A549 (cell line): ENCODE measurements around the gene FCER1G. TPM values are rescaled to one million over a fixed set of nuclear protein-coding genes. Genes with fewer than 3 reads are reported as not detected.

Experiments
- ATAC-seq, 2 experiments: fragments of 200-7000 bp in 1 of 2; fragments of >200 bp in 1 of 2; cut with Nextera tagmentation in 1 of 2; cut with Tn5 transposase in 1 of 2; 3 replicates each; pipeline versions ENCODE4 v1.8.0 to v1.9.1; 2018 to 2020; ENCODE audit warnings: mild to moderate bottlenecking in 1 of 2, moderate library complexity in 1 of 2
- CTCF ChIA-PET: fragments of 300-600 bp; sonication (Branson Sonifier 250); formaldehyde crosslinking; extraction: SDS; loops from one replicate; lab custom pipeline; 2021; ENCODE audit warnings: antibody characterized with exemption, inconsistent platforms; lab: Yijun Ruan, JAX
- POLR2A ChIA-PET: fragments of 350-600 bp; formaldehyde crosslinking; extraction: SDS; loops from one replicate; lab custom pipeline; 2021; ENCODE audit warnings: antibody characterized with exemption, inconsistent platforms; lab: Yijun Ruan, JAX
- DNase-seq, 2 experiments: peaks; one replicate each; pipeline versions ENCODE4 v3.0.0 to v3.0.0-alpha.2; 2011 to 2016; ENCODE audit warnings: low read depth in 1 of 2, low spot score in 1 of 2
- FAIRE-seq: peaks from 2 replicates; lab custom pipeline; 2011; peaks lifted over from hg19 to GRCh38; lab: Jason Lieb, UNC
- H3K27ac ChIP-seq, 2 experiments: fragments of >200 bp; sonication (Bioruptor Twin); formaldehyde crosslinking; 3 replicates each; pipeline ENCODE4 v1.5.1; 2016 to 2017
- H3K4me1 ChIP-seq: fragments of >200 bp; sonication (Bioruptor Twin); formaldehyde crosslinking; 3 replicates; pipeline ENCODE4 v1.6.1; 2016
- H3K4me2 ChIP-seq: fragments of >200 bp; sonication (Bioruptor Twin); formaldehyde crosslinking; 3 replicates; pipeline ENCODE4 v1.6.1; 2016
- H3K4me3 ChIP-seq: fragments of >200 bp; sonication (Bioruptor Twin); formaldehyde crosslinking; 3 replicates; pipeline ENCODE4 v1.5.1; 2016
- H3K9me3 ChIP-seq: fragments of >200 bp; sonication (Bioruptor Twin); formaldehyde crosslinking; 3 replicates; pipeline ENCODE4 v1.6.1; 2016
- ATOH8 ChIP-seq: fragments of 250-450 bp; sonication (Bioruptor Pico); IDR thresholded peaks from 2 replicates; pipeline ENCODE4 v1.5.0; 2020; ENCODE audit warnings: low read depth, mild to moderate bottlenecking, moderate library complexity
- CEBPB ChIP-seq, 2 experiments: fragments of >200 bp in 1 of 2; sonication (Bioruptor Twin) in 1 of 2; formaldehyde crosslinking in 1 of 2; IDR thresholded peaks; 2 replicates each; pipeline ENCODE4 v1.6.1; 2012 to 2016
- CHD4 ChIP-seq: fragments of 200-600 bp; sonication (generic); IDR thresholded peaks from 2 replicates; pipeline ENCODE4 v1.6.1; 2016; ENCODE audit warnings: antibody characterized with exemption, mild to moderate bottlenecking, borderline replicate concordance
- CTCF ChIP-seq: fragments of >200 bp; sonication (Bioruptor Twin); formaldehyde crosslinking; IDR thresholded peaks from 3 replicates; pipeline ENCODE4 v1.5.1; 2016
- ESRRA ChIP-seq: fragments of 150-350 bp; IDR thresholded peaks from 2 replicates; pipeline ENCODE4 v1.6.1; 2014; ENCODE audit warnings: mild to moderate bottlenecking, low read length, borderline replicate concordance
- FOSL2 ChIP-seq, 2 experiments: fragments of 450-650 bp in 1 of 2; fragments of >200 bp in 1 of 2; sonication (Bioruptor Twin) in 1 of 2; formaldehyde crosslinking; IDR thresholded peaks; 2 replicates each; pipeline versions ENCODE4 v1.5.0 to v1.6.1; 2016 to 2020; ENCODE audit warnings: mild to moderate bottlenecking in 1 of 2, moderate library complexity in 1 of 2
- KDM1A ChIP-seq: fragments of 200-600 bp; sonication (generic); IDR thresholded peaks from 2 replicates; pipeline ENCODE4 v1.6.1; 2016; ENCODE audit warnings: low read depth, mild to moderate bottlenecking
- MAX ChIP-seq: IDR thresholded peaks from 2 replicates; pipeline ENCODE4 v1.6.1; 2012
- NFE2L2 ChIP-seq: fragments of 150-350 bp; conservative IDR thresholded peaks from 2 replicates; pipeline ENCODE4 v1.6.1; 2014; ENCODE audit warnings: low read length
- NPAS2 ChIP-seq: fragments of 250-450 bp; sonication (Bioruptor Pico); IDR thresholded peaks from 2 replicates; pipeline ENCODE4 v1.8.0; 2022; ENCODE audit warnings: mild to moderate bottlenecking, moderate library complexity, borderline replicate concordance
- PHF8 ChIP-seq: fragments of 200-600 bp; sonication (generic); IDR thresholded peaks from 2 replicates; pipeline ENCODE4 v1.6.1; 2016; ENCODE audit warnings: low read depth, mild to moderate bottlenecking, antibody characterized with exemption, moderate library complexity, borderline replicate concordance
- POLR2AphosphoS2 ChIP-seq: conservative IDR thresholded peaks from 2 replicates; pipeline ENCODE4 v1.6.1; 2012; ENCODE audit warnings: low read length, improper control_type of control experiment, inconsistent platforms
- RAD21 ChIP-seq, 2 experiments: fragments of >200 bp in 1 of 2; sonication (Bioruptor Twin) in 1 of 2; formaldehyde crosslinking in 1 of 2; IDR thresholded peaks in 1 of 2; conservative IDR thresholded peaks in 1 of 2; 2 replicates in 1 of 2; 3 replicates in 1 of 2; pipeline ENCODE4 v1.6.1; 2012 to 2018; ENCODE audit warnings: inconsistent platforms in 1 of 2
- REST ChIP-seq: fragments of 200-600 bp; sonication (generic); IDR thresholded peaks from 2 replicates; pipeline ENCODE4 v1.6.1; 2016; ENCODE audit warnings: antibody characterized with exemption, mild to moderate bottlenecking, moderate library complexity
- RNF2 ChIP-seq: fragments of 200-600 bp; sonication (generic); IDR thresholded peaks from 2 replicates; pipeline ENCODE4 v1.6.1; 2016; ENCODE audit warnings: low read depth, mild to moderate bottlenecking, antibody characterized with exemption, moderate library complexity, borderline replicate concordance
- SMC3 ChIP-seq: fragments of >200 bp; sonication (Bioruptor Twin); formaldehyde crosslinking; IDR thresholded peaks from 3 replicates; pipeline ENCODE4 v1.6.1; 2018; ENCODE audit warnings: inconsistent platforms
- TFCP2L1 ChIP-seq: fragments of 250-450 bp; sonication (Bioruptor Pico); IDR thresholded peaks from 2 replicates; pipeline ENCODE4 v1.5.0; 2021; ENCODE audit warnings: mild to moderate bottlenecking
- TP53 ChIP-seq: fragments of 250-450 bp; sonication (Bioruptor Pico); IDR thresholded peaks from 2 replicates; pipeline ENCODE4 v1.5.0; 2021; ENCODE audit warnings: mild to moderate bottlenecking, moderate library complexity
- ZC3H11A ChIP-seq: fragments of 450-650 bp; IDR thresholded peaks from 2 replicates; pipeline ENCODE4 v1.6.1; 2014; ENCODE audit warnings: antibody characterized with exemption, mild to moderate bottlenecking
- ZNF302 ChIP-seq: fragments of 250-450 bp; sonication (Bioruptor Pico); IDR thresholded peaks from 2 replicates; pipeline ENCODE4 v1.9.0; 2021; ENCODE audit warnings: inconsistent platforms, mild to moderate bottlenecking, moderate library complexity
- WGBS: methylation state at CpG from one replicate; pipeline ENCODE4 v1.1.6; 2017; ENCODE audit errors: missing lambda C conversion rate; 5-methylcytosine and 5-hydroxymethylcytosine counted together
- polyA plus RNA-seq, 4 experiments: library from polyadenylated mRNA; depleted of rRNA in 3 of 4; stranded (reverse); fragments of >200 nt; fragmentation: RNase III in 1 of 4; extraction: RNeasy Plus Mini Kit Qiagen cat#74134 plus additional on column Dnase treatment in 1 of 4; gene quantifications; 2 replicates in 3 of 4; 3 replicates in 1 of 4; pipeline ENCODE4 v1.2.3, GENCODE V29; 2011 to 2017

FCER1G gene
- polyA plus RNA-seq, 2 of the 4 experiments (the other 2 are of a cell fraction), result 0.40 TPM; not detected in 1

GRCh38 chr1:161227196-161227871 lies 12.2 kb downstream of the FCER1G start:
- peak overlapping the region in 1 of 2 experiments; percentile 85; a peak in 2 of 6 replicates for H3K27ac ChIP-seq
- POLR2A ChIA-PET, result no interaction called here
- TF ChIP-seq MAX (no peak), RAD21 (conservative IDR thresholded peaks at IDR 0.05 in 1 of 2, IDR thresholded peaks at IDR 0.05 in 1 of 2) (peak; percentile 70 to 75), SMC3 (peak; percentile 84), CTCF (peak; percentile 91)
- TF ChIP-seq, all 56 proteins: peak for 3
- Histone ChIP-seq H3K9me3 (no peaks in the 10 kb centered on the region), H3K4me3 (no peak overlapping the region), H3K4me1 (peaks cover 13% of the 10 kb centered on the region), H3K4me2 (peak overlapping the region; percentile 93)
- ATAC-seq (peak; percentile 52 to 66; a peak in 5 of 6 replicates), FAIRE-seq (no peak), DNase-seq (peak; percentile 72 to 83)
- 46% methylated on average over 11 of the region's 11 CpGs for WGBS
- CTCF ChIA-PET, result interaction anchor here (0.5 to 20.1 kb wide), 27 partner anchors 9 to 200 kb away, joined by 3 to 319 read pairs (median 9); partner anchors contain the start of genes FCER1G, NDUFS2, NR1I3 and PCP4L1

- no peaks in the 10 kb centered on the region for H3K9me3 ChIP-seq
- POLR2A ChIA-PET, result no interaction called here
- CTCF ChIA-PET, result interaction anchor here (0.7 to 20.1 kb wide), 23 partner anchors 10 to 156 kb away, joined by 3 to 319 read pairs (median 9); partner anchors contain the start of genes FCER1G, NDUFS2, NR1I3 and PCP4L1
- H3K4me1 ChIP-seq, result peaks cover 13% of the 10 kb centered on the region
- TF ChIP-seq TP53 (no peak), ZNF302 (CRISPR knock-in tag) (no peak), CEBPB (IDR thresholded peaks at IDR 0.05) (no peak), POLR2AphosphoS2 (no peak), CHD4 (no peak), PHF8 (no peak), REST (no peak), KDM1A (no peak), ZC3H11A (no peak), ATOH8 (CRISPR knock-in tag) (no peak)
- FAIRE-seq (no peak), DNase-seq (no peak), ATAC-seq (no peak)
- no peak overlapping the region for H3K4me3 ChIP-seq
- no peak overlapping the region for H3K27ac ChIP-seq
- 96% methylated on average over 7 of the region's 7 CpGs for WGBS
- no peak overlapping the region for H3K4me2 ChIP-seq
Observed at GRCh38 chr1:161228032-161228431, 12.9 kb downstream of the FCER1G start.

GRCh38 chr1:161229896-161230295 lies 14.8 kb downstream of the FCER1G start:
- no peak overlapping the region for H3K27ac ChIP-seq
- peaks cover 13% of the 10 kb centered on the region for H3K4me1 ChIP-seq
- FAIRE-seq, result no peak
- no peak overlapping the region for H3K4me3 ChIP-seq
- POLR2A ChIA-PET, result no interaction called here
- no peak overlapping the region for H3K4me2 ChIP-seq
- CTCF ChIA-PET, result interaction anchor here (0.8 to 20.1 kb wide), 15 partner anchors 12 to 154 kb away, joined by 3 to 319 read pairs (median 6); partner anchors contain the start of genes FCER1G and NDUFS2
- TF ChIP-seq TFCP2L1, result no peak
- TF ChIP-seq RNF2, result no peak
- no peak for TF ChIP-seq TP53
- no peak for TF ChIP-seq NPAS2 (CRISPR knock-in tag)
- TF ChIP-seq FOSL2 (IDR thresholded peaks at IDR 0.05), result no peak
- TF ChIP-seq FOSL2 (CRISPR knock-in tag; IDR thresholded peaks at IDR 0.05), result no peak
- no peak for TF ChIP-seq NFE2L2
- no peak for TF ChIP-seq ESRRA
- WGBS, result 62% methylated on average over 3 of the region's 3 CpGs
- no peak for DNase-seq
- H3K9me3 ChIP-seq, result no peaks in the 10 kb centered on the region
- ATAC-seq, result no peak
